Medulla oblongata (tissue), 1 donor: Measurements from ENCODE around the gene SPTB.
"Not testable (repeated sequence)": the region's sequence is repeated elsewhere in the genome, so short reads cannot be mapped to it uniquely, and the experiment has no call there.

Experiments
- DNase-seq: peaks from one replicate; pipeline ENCODE4 v3.0.0-alpha.2; 2015; ENCODE audit errors: extremely low spot score

Gene SPTB

GRCh38 chr14:64879635-64880220 lies at the start of gene SPTB:
Gene SPTB (minus strand): TSS chr14:64879907. CDS start chr14:64823094, 56,813 bp downstream.
- no peak for DNase-seq

GRCh38 chr14:64929014-64929359 lies 49.3 kb upstream of the SPTB start:
- DNase-seq: no peak

GRCh38 chr14:64928239-64929013 lies 48.7 kb upstream of the SPTB start:
- no peak for DNase-seq

- no peak for DNase-seq
Measured at GRCh38 chr14:64927031-64927430, 47.3 kb upstream of the SPTB start.

- no peak for DNase-seq
Measured at GRCh38 chr14:64926398-64926995, 46.8 kb upstream of the SPTB start.

GRCh38 chr14:64923015-64923414 lies 43.3 kb upstream of the SPTB start:
- DNase-seq: no peak

- DNase-seq: no peak
Measured at GRCh38 chr14:64920465-64920864, 40.8 kb upstream of the SPTB start.

GRCh38 chr14:64919618-64920017 lies 39.9 kb upstream of the SPTB start:
- DNase-seq: no peak

GRCh38 chr14:64919215-64919614 lies 39.5 kb upstream of the SPTB start:
- no peak for DNase-seq

GRCh38 chr14:64918216-64918615 lies 38.5 kb upstream of the SPTB start:
- no peak for DNase-seq

- DNase-seq: no peak
Measured at GRCh38 chr14:64915797-64916196, 36.1 kb upstream of the SPTB start.

- no peak for DNase-seq
Measured at GRCh38 chr14:64915029-64915424, 35.3 kb upstream of the SPTB start.

GRCh38 chr14:64914237-64915028 lies 34.7 kb upstream of the SPTB start, which contains the start of gene CHURC1:
Gene CHURC1 (plus strand): TSS chr14:64914455. CDS start chr14:64914496, 41 bp downstream.
- DNase-seq: peak; percentile 99

- not testable (repeated sequence) for DNase-seq
Measured at GRCh38 chr14:64913477-64913876, 33.8 kb upstream of the SPTB start.

- no peak for DNase-seq
Measured at GRCh38 chr14:64912261-64912660, 32.6 kb upstream of the SPTB start.

- no peak for DNase-seq
Measured at GRCh38 chr14:64910847-64911495, 31.3 kb upstream of the SPTB start.

- no peak for DNase-seq
Measured at GRCh38 chr14:64906022-64906421, 26.3 kb upstream of the SPTB start.

GRCh38 chr14:64899958-64900357 lies 20.3 kb upstream of the SPTB start:
- DNase-seq: no peak

- peak; percentile 79 for DNase-seq
Measured at GRCh38 chr14:64891839-64892375, 12.2 kb upstream of the SPTB start.

GRCh38 chr14:64891173-64891838 lies 11.6 kb upstream of the SPTB start:
- DNase-seq: no peak

- no peak for DNase-seq
Measured at GRCh38 chr14:64889352-64889751, 9.6 kb upstream of the SPTB start.
